IMR-90 (cell line): Measurements from ENCODE around the gene SESN1. TPM values are rescaled to one million over a fixed set of nuclear protein-coding genes. Genes with fewer than 3 reads are reported as not detected.

Source experiments
- ATAC-seq: fragments of 200-7000 bp; cut with Tn5 transposase; 2 replicates; pipeline ENCODE4 v1.9.1; 2020; ENCODE audit warnings: low read depth, mild to moderate bottlenecking, moderate library complexity
- BruUV-seq: library from RNA; stranded (reverse); fragments of 400-500 nt; replicated peaks from 2 replicates; lab custom pipeline; 2021; lab: Mats Ljungman, UMichigan
- CTCF ChIA-PET: fragments of 300-600 bp; formaldehyde crosslinking; extraction: SDS; loops from one replicate; lab custom pipeline; 2021; ENCODE audit warnings: antibody characterized with exemption; lab: Yijun Ruan, JAX
- POLR2A ChIA-PET: fragments of 300-600 bp; sonication (Branson Sonifier 250); formaldehyde crosslinking; loops from one replicate; lab custom pipeline; 2022; ENCODE audit warnings: antibody characterized with exemption; ENCODE audit not compliant: unreplicated experiment; lab: Charles Lee
- DNase-seq: peaks from one replicate; pipeline ENCODE4 v3.0.0; 2013
- H2AFZ ChIP-seq: replicated peaks from 2 replicates; pipeline ENCODE3; 2013; ENCODE audit warnings: low read length, mild to moderate bottlenecking; ENCODE audit not compliant: poor library complexity
- H2AK5ac ChIP-seq: 2 replicates; pipeline ENCODE4 v1.6.1; 2013; ENCODE audit warnings: low read depth, low read length, inconsistent platforms
- H2AK9ac ChIP-seq: replicated peaks from 2 replicates; pipeline ENCODE3; 2013; ENCODE audit warnings: mild to moderate bottlenecking, low read depth, low read length, moderate library complexity; ENCODE audit not compliant: poor library complexity
- H2BK120ac ChIP-seq: 2 replicates; pipeline ENCODE4 v1.6.1; 2013; ENCODE audit warnings: low read depth, low read length, inconsistent platforms
- H2BK15ac ChIP-seq: 3 replicates; pipeline ENCODE4 v1.6.1; 2013; ENCODE audit warnings: low read depth, low read length, inconsistent platforms
- H2BK20ac ChIP-seq: 2 replicates; pipeline ENCODE4 v1.6.1; 2013; ENCODE audit warnings: low read depth, mild to moderate bottlenecking, inconsistent platforms, low read length, moderate library complexity
- H2BK5ac ChIP-seq: 2 replicates; pipeline ENCODE4 v1.6.1; 2013; ENCODE audit warnings: mild to moderate bottlenecking, low read depth, low read length, inconsistent platforms; ENCODE audit not compliant: poor library complexity, severe bottlenecking
- H3K14ac ChIP-seq: replicated peaks from 2 replicates; pipeline ENCODE4 v1.6.1; 2013; ENCODE audit warnings: low read depth, low read length, inconsistent platforms
- H3K18ac ChIP-seq: 2 replicates; pipeline ENCODE4 v1.6.1; 2013; ENCODE audit warnings: low read depth, low read length, control low read depth
- H3K23ac ChIP-seq: 2 replicates; pipeline ENCODE4 v1.6.1; 2013; ENCODE audit warnings: low read depth, low read length, inconsistent platforms
- H3K27ac ChIP-seq: 2 replicates; pipeline ENCODE4 v1.5.1; 2013; ENCODE audit warnings: mild to moderate bottlenecking, control low read depth, low read length; ENCODE audit not compliant: insufficient read depth
- H3K27me3 ChIP-seq: 2 replicates; pipeline ENCODE4 v1.6.1; 2013; ENCODE audit warnings: low read length; ENCODE audit not compliant: control insufficient read depth, insufficient read depth
- H3K36me3 ChIP-seq: 2 replicates; pipeline ENCODE4 v1.6.1; 2013; ENCODE audit warnings: low read length, mixed read lengths; ENCODE audit not compliant: control insufficient read depth, insufficient read depth
- H3K4ac ChIP-seq: 2 replicates; pipeline ENCODE4 v1.6.1; 2013; ENCODE audit warnings: low read depth, low read length, inconsistent platforms
- H3K4me1 ChIP-seq: 2 replicates; pipeline ENCODE4 v1.6.1; 2013; ENCODE audit warnings: low read length, mixed read lengths; ENCODE audit not compliant: control insufficient read depth, insufficient read depth
- H3K4me2 ChIP-seq: 2 replicates; pipeline ENCODE4 v1.6.1; 2013; ENCODE audit warnings: low read depth, mild to moderate bottlenecking, control low read depth, low read length, moderate library complexity
- H3K4me3 ChIP-seq: 2 replicates; pipeline ENCODE4 v1.5.1; 2013; ENCODE audit warnings: low read depth, mild to moderate bottlenecking, control low read depth, low read length, moderate library complexity; ENCODE audit not compliant: insufficient read depth
- H3K56ac ChIP-seq: 2 replicates; pipeline ENCODE4 v1.6.1; 2013; ENCODE audit warnings: low read length, inconsistent platforms; ENCODE audit not compliant: insufficient read depth; ENCODE audit errors: extremely low read depth
- H3K79me1 ChIP-seq, 2 experiments: 2 replicates each; pipeline ENCODE4 v1.6.1; 2013; ENCODE audit warnings: low read length in 2 of 2, inconsistent platforms in 1 of 2, low read depth in 1 of 2
- H3K9ac ChIP-seq: 2 replicates; pipeline ENCODE4 v1.6.1; 2013; ENCODE audit warnings: low read depth, low read length, control low read depth
- H3K9me1 ChIP-seq: 2 replicates; pipeline ENCODE4 v1.6.1; 2013; ENCODE audit warnings: low read length, inconsistent platforms; ENCODE audit not compliant: insufficient read depth
- H3K9me3 ChIP-seq: 2 replicates; pipeline ENCODE4 v1.6.1; 2013; ENCODE audit warnings: low read length; ENCODE audit not compliant: control insufficient read depth, insufficient read depth
- H4K20me1 ChIP-seq: 2 replicates; pipeline ENCODE4 v1.6.1; 2013; ENCODE audit warnings: low read length, inconsistent platforms; ENCODE audit not compliant: insufficient read depth
- H4K5ac ChIP-seq: 2 replicates; pipeline ENCODE4 v1.6.1; 2013; ENCODE audit warnings: mild to moderate bottlenecking, low read depth, low read length, control low read depth
- H4K8ac ChIP-seq, 2 experiments: 2 replicates each; pipeline ENCODE4 v1.6.1; 2013; ENCODE audit warnings: low read depth in 2 of 2, low read length in 2 of 2, control low read depth in 1 of 2, inconsistent platforms in 1 of 2
- H4K91ac ChIP-seq: 2 replicates; pipeline ENCODE4 v1.6.1; 2013; ENCODE audit warnings: low read depth, low read length, inconsistent platforms; ENCODE audit not compliant: insufficient read depth
- BHLHE40 ChIP-seq: fragments of 150-350 bp; IDR thresholded peaks from 2 replicates; pipeline ENCODE4 v1.6.1; 2016; ENCODE audit warnings: mild to moderate bottlenecking, low read depth, low read length
- CTCF ChIP-seq: conservative IDR thresholded peaks from 2 replicates; pipeline ENCODE4 v1.5.1; 2012; ENCODE audit warnings: mild to moderate bottlenecking, low read depth, low read length, improper control_type of control experiment
- FOS ChIP-seq: fragments of 150-350 bp; IDR thresholded peaks from 2 replicates; pipeline ENCODE4 v1.6.1; 2016; ENCODE audit warnings: low read depth, low read length
- MAFK ChIP-seq: IDR thresholded peaks from 2 replicates; pipeline ENCODE4 v1.6.1; 2012; ENCODE audit warnings: low read depth, low read length, improper control_type of control experiment
- MXI1 ChIP-seq: IDR thresholded peaks from 2 replicates; pipeline ENCODE4 v1.6.1; 2012; ENCODE audit warnings: low read depth, mild to moderate bottlenecking, low read length, moderate library complexity, borderline replicate concordance
- NFE2L2 ChIP-seq: fragments of 150-350 bp; IDR thresholded peaks from 2 replicates; pipeline ENCODE4 v1.6.1; 2016; ENCODE audit warnings: low read depth, mild to moderate bottlenecking, low read length
- POLR2A ChIP-seq: IDR thresholded peaks from 2 replicates; pipeline ENCODE4 v1.6.1; 2012; ENCODE audit warnings: mild to moderate bottlenecking, low read depth, low read length
- RCOR1 ChIP-seq: IDR thresholded peaks from 2 replicates; pipeline ENCODE4 v1.6.1; 2012; ENCODE audit warnings: mild to moderate bottlenecking, low read length, improper control_type of control experiment; ENCODE audit not compliant: insufficient replicate concordance
- SMC3 ChIP-seq: fragments of 150-350 bp; IDR thresholded peaks from 2 replicates; pipeline ENCODE4 v1.6.1; 2016; ENCODE audit warnings: low read depth, mild to moderate bottlenecking, antibody characterized with exemption, low read length, moderate library complexity
- USF2 ChIP-seq: fragments of 150-350 bp; IDR thresholded peaks from 2 replicates; pipeline ENCODE4 v1.6.1; 2017; ENCODE audit warnings: mild to moderate bottlenecking, antibody characterized with exemption, low read length, low read depth
- WGBS, 2 experiments: methylation state at CpG; one replicate each; pipeline versions ENCODE4 v1.1.5 to v1.1.7; 2013; ENCODE audit warnings: missing lambda C conversion rate in 2 of 2; ENCODE audit not compliant: insufficient read length in 1 of 2; ENCODE audit errors: extremely low coverage in 2 of 2; 5-methylcytosine and 5-hydroxymethylcytosine counted together
- dilution Hi-C: fragments of 300-500 bp; cut with HindIII; formaldehyde crosslinking; loops from one replicate; pipeline ENCODE4 v1.14.3; 2018; ENCODE audit warnings: low sequenced_read_pairs; ENCODE audit not compliant: unreplicated experiment
- in situ Hi-C: fragments of 300-500 bp; cut with MboI; formaldehyde crosslinking; loops from 3 replicates; pipeline ENCODE4 v1.14.3; 2019; ENCODE audit warnings: low sequenced_read_pairs, inconsistent platforms, mixed read lengths
- intact Hi-C: fragments of 100-400 bp; cut with micrococcal nuclease; formaldehyde crosslinking; loops from 2 replicates; pipeline ENCODE4 v1.10.0; 2022
- polyA plus RNA-seq, 3 experiments: library from polyadenylated mRNA; depleted of rRNA; stranded (reverse); fragments of >200 nt; gene quantifications; 2 replicates each; pipeline ENCODE4 v1.2.3, GENCODE V29; 2012; ENCODE audit warnings: low replicate concordance in 1 of 3
- total RNA-seq: library from RNA; depleted of rRNA; stranded (reverse); fragments of >200 nt; gene quantifications from 2 replicates; pipeline ENCODE4 v1.2.3, GENCODE V29; 2012

The SESN1 gene
- total and polyA plus RNA-seq, 2 of the 4 experiments (the other 2 are of a cell fraction), result 9.7 to 16.7 TPM

- BruUV-seq, result no TSS peak
Observed at GRCh38 chr6:108968325-108969316, 126.0 kb downstream of the SESN1 start.

More at GRCh38 chr6:108968325-108969316, 126.0 kb downstream of the SESN1 start:
- no peak overlapping the region for H4K5ac ChIP-seq
- H3K4me1 ChIP-seq, result peaks cover 3% of the 10 kb centered on the region
- H3K9me3 ChIP-seq, result no peaks in the 10 kb centered on the region
- no peaks in the 10 kb centered on the region for H3K27me3 ChIP-seq
- 100% methylated on average over 2 of the region's 14 CpGs; no CpG with 5 or more reads in 1 of the 2 experiments for WGBS, 2 experiments
- H2BK120ac ChIP-seq, result no peak overlapping the region
- no peak overlapping the region for H2AK5ac ChIP-seq
- no peak overlapping the region for H3K4me2 ChIP-seq
- no peaks in the 10 kb centered on the region for H3K79me1 ChIP-seq
- H2AFZ ChIP-seq, result no peak overlapping the region
- H2BK20ac ChIP-seq, result no peak overlapping the region
- no peak overlapping the region for H3K56ac ChIP-seq
- no peak overlapping the region for H2AK9ac ChIP-seq
- POLR2A ChIA-PET, result no interaction called here
- H3K9ac ChIP-seq, result no peak overlapping the region
- CTCF ChIA-PET, result no interaction called here
- H3K23ac ChIP-seq, result no peak overlapping the region
- TF ChIP-seq MXI1 (no peak), FOS (no peak), BHLHE40 (no peak), NFE2L2 (no peak), USF2 (no peak), POLR2A (no peak), SMC3 (no peak), MAFK (no peak), CTCF (no peak), RCOR1 (no peak)
- DNase-seq (no peak), ATAC-seq (no peak)
- dilution Hi-C loops, result no loop called here
- H3K18ac ChIP-seq, result no peak overlapping the region
- H3K27ac ChIP-seq, result no peak overlapping the region
- no peak overlapping the region for H2BK5ac ChIP-seq
- no peak overlapping the region for H4K8ac ChIP-seq
- no peaks in the 10 kb centered on the region for H3K36me3 ChIP-seq
- no peak overlapping the region for H4K91ac ChIP-seq
- intact Hi-C loops, result no loop called here
- no peaks in the 10 kb centered on the region for H3K9me1 ChIP-seq
- H3K4me3 ChIP-seq, result no peak overlapping the region
- no peak overlapping the region for H2BK15ac ChIP-seq
- H3K4ac ChIP-seq, result no peak overlapping the region
- no peaks in the 10 kb centered on the region for H4K20me1 ChIP-seq
- H3K14ac ChIP-seq, result no peak overlapping the region
- in situ Hi-C loops, result no loop called here
